Astrocyte of the cerebellum (primary cell): ENCODE measurements around the gene ZNF366.

Source experiments
- DNase-seq: peaks from one replicate; pipeline ENCODE4 v3.0.0-alpha.2; 2011; ENCODE audit warnings: low read depth
- H3K4me3 ChIP-seq: 2 replicates; pipeline ENCODE4 v1.5.1; 2011; ENCODE audit warnings: mild to moderate bottlenecking, low read depth, low read length, moderate library complexity
- CTCF ChIP-seq: IDR thresholded peaks from 2 replicates; pipeline ENCODE4 v1.5.1; 2012; ENCODE audit warnings: low read length, low read depth, moderate library complexity, mild to moderate bottlenecking; ENCODE audit errors: missing control alignments
- in situ Hi-C: cut with HindIII; loops from 2 replicates; pipeline ENCODE4 v1.10.0; 2017; ENCODE audit warnings: low sequenced_read_pairs

Gene ZNF366

GRCh38 chr5:72459913-72460312 lies 47.3 kb downstream of the ZNF366 start:
- no peak overlapping the region for H3K4me3 ChIP-seq
- no peak for DNase-seq
- no peak for TF ChIP-seq CTCF

DNA sequence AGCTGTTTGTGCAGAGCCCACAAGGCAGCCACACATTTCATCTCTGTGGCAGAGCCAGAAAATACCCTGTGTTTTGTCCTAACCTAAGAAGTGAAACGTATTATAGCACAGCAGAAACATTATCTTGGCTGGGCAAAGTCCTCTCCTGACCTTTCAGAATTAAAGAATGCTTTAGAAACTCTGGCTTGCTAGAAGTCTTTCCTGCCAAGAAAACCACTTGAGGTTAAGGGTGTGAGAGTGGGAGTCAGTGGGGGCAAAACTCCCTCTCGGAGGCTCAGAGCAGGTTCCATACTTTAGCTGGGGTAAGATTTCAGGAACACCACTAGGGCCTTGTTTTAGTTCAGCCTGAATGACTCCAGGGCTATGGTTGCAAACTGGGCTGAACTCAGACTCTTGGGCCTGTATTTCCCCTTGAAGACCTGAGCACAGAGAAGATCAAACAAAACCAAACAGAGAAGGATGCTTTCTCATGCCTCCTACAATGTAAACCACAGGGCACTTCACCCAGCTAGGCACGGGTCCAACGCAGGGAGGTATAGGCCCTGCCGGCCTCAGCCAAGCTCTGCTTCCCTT lies 48.0 kb downstream of the ZNF366 start:
- DNase-seq = no peak
- no peak for TF ChIP-seq CTCF
- in situ Hi-C loops = no loop called here
- H3K4me3 ChIP-seq = no peak overlapping the region

More at GRCh38 chr5:72459913-72460312, 47.3 kb downstream of the ZNF366 start:
- in situ Hi-C loops = no loop called here

- no peak for TF ChIP-seq CTCF
- in situ Hi-C loops = no loop called here
Measured at GRCh38 chr5:72458407-72458806, 48.8 kb downstream of the ZNF366 start.

GRCh38 chr5:72457491-72457890 lies 49.7 kb downstream of the ZNF366 start:
- in situ Hi-C loops = no loop called here
- H3K4me3 ChIP-seq = no peak overlapping the region
- no peak for TF ChIP-seq CTCF
- no peak for DNase-seq

More at GRCh38 chr5:72458407-72458806, 48.8 kb downstream of the ZNF366 start:
- DNase-seq = no peak
- H3K4me3 ChIP-seq = no peak overlapping the region

GRCh38 chr5:72456391-72457074 lies 50.7 kb downstream of the ZNF366 start:
- no peak overlapping the region for H3K4me3 ChIP-seq
- TF ChIP-seq CTCF = no peak
- in situ Hi-C loops = no loop called here
- no peak for DNase-seq

DNA sequence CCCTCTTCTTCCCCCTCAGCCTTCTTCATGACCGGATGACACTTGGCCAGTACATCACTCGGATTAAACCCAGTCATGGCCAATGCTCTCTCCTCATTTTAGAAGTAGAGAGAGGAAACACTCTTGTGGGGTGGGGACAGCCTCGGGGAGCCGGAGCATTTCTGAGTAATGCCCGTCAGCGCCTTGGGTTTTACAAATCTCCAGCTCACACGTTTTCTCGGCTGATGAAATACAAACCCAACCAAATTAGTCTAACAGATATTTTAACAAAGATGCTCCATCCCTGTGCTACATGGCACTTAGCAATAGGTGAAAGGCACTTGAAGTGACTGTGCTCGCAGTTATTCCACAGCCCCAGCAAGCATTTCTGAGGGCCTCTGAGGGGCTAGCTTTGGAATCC lies 51.7 kb downstream of the ZNF366 start:
- in situ Hi-C loops = no loop called here
- no peak for TF ChIP-seq CTCF
- no peak for DNase-seq
- H3K4me3 ChIP-seq = no peak overlapping the region
